ENCODE data around the gene RBP3. TPM values are rescaled to one million over a fixed set of nuclear protein-coding genes. Genes with fewer than 3 reads are reported as not detected.
A peak's percentile ranks its signal among the peaks of the same experiment; 100 is the strongest.

The RBP3 gene
- total and polyA plus RNA-seq, 8 donors: not detected

DNA sequence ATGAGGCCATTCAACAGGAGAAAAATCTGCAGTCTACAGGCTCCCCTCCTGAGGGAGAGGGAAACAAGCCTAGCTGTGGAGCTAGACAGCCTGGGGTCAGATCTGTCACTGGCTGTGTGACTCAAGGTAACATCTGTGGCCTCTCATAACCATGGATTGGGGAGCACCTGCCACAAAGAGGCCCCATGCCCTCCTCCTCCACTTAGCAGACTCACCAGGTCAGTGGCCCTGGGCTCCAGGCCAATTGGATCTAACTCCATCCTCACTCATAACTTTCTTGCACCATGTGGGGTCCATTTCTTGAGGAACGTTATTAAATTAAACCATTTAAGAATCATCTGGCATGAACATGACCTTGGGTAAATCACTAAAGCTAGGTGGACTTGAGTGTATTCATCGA is 46.3 kb upstream of the RBP3 start:
- WGBS, 2 donors: 16 to 25% methylated on average over 2 of the region's 2 CpGs
- H3K36me3 ChIP-seq: no peaks in the 10 kb centered on the region
- peak overlapping the region in 2 of 4 donors; percentile 16 to 42 for H3K27ac ChIP-seq
- TF ChIP-seq, protein P1, sequence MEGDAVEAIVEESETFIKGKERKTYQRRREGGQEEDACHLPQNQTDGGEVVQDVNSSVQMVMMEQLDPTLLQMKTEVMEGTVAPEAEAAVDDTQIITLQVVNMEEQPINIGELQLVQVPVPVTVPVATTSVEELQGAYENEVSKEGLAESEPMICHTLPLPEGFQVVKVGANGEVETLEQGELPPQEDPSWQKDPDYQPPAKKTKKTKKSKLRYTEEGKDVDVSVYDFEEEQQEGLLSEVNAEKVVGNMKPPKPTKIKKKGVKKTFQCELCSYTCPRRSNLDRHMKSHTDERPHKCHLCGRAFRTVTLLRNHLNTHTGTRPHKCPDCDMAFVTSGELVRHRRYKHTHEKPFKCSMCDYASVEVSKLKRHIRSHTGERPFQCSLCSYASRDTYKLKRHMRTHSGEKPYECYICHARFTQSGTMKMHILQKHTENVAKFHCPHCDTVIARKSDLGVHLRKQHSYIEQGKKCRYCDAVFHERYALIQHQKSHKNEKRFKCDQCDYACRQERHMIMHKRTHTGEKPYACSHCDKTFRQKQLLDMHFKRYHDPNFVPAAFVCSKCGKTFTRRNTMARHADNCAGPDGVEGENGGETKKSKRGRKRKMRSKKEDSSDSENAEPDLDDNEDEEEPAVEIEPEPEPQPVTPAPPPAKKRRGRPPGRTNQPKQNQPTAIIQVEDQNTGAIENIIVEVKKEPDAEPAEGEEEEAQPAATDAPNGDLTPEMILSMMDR (IDR thresholded peaks at IDR 0.05): no peak
- no peaks in the 10 kb centered on the region for H3K9me3 ChIP-seq
- DNase-seq (peak in 4 of 6 donors; percentile 51 to 67 (median 62)), ATAC-seq (peak; percentile 6 to 37 (median 22)), FAIRE-seq (no peak)
- H3K4me1 ChIP-seq: peaks cover 8 to 27% (median 25%) of the 10 kb centered on the region in 3 donors
- peak overlapping the region in 3 of 4 donors; percentile 61 to 64 (median 63) for H3K4me3 ChIP-seq
- intact Hi-C loops (cut with DNase I): no loop called here
- H3K27me3 ChIP-seq: no peaks in the 10 kb centered on the region

DNA sequence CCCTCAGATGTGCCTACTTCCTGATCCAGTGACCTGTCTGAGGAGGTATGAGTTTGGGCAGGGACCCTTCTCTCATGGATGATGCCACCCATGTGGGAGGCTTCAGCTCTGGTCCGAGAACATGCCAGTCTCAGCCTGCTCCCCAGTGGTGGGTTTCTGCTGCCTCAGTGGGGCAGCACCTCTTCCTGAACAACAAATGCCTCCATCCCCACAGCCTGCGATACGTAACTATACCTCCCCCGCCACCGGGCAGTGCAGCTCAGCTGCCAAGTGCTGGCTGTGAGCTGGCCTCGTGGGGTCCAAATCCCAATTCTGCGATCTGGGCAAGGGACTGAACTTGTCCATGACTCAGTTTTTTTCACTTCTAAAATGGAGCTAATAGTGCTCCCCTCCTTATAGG is 45.1 kb upstream of the RBP3 start:
- DNase-seq (no peak), ATAC-seq (no peak), FAIRE-seq (no peak)
- Histone ChIP-seq H3K4me3 (no peak overlapping the region), H3K36me3 (no peaks in the 10 kb centered on the region), H3K27me3 (no peaks in the 10 kb centered on the region), H3K27ac (no peak overlapping the region), H3K9me3 (no peaks in the 10 kb centered on the region), H3K4me1 (peaks cover 8 to 35% (median 32%) of the 10 kb centered on the region in 3 donors)
- intact Hi-C loops (cut with DNase I): no loop called here
- 73 to 74% methylated on average over 7 of the region's 7 CpGs for WGBS, 2 donors
- TF ChIP-seq, protein P1 (IDR thresholded peaks at IDR 0.05): no peak

DNA sequence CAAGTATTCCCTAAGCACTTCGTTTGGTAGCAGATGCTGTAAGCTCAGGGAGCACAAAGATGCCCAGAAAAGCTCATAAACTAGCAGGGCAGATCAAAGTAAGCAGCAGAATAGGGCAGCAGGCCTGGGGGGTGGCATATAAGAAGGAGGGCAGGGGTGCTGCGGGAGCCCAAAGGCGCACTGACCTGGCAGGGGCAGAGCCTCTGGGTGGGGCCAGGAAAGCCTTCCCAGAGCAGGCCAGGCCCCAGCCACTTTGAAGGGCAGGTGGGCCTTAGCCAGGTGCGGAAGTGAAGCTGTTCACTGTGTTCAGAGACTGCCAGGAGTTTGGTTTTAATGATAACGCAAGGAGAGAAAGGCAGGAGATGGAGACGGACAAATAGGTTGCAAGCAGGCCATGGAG is 44.3 kb upstream of the RBP3 start:
- FAIRE-seq (no peak), ATAC-seq (no peak), DNase-seq (peak in 1 of 6 donors; percentile 48)
- Histone ChIP-seq H3K4me3 (no peak overlapping the region), H3K27ac (no peak overlapping the region), H3K36me3 (no peaks in the 10 kb centered on the region), H3K9me3 (no peaks in the 10 kb centered on the region), H3K4me1 (peaks cover 8 to 35% (median 32%) of the 10 kb centered on the region in 3 donors), H3K27me3 (no peaks in the 10 kb centered on the region)
- TF ChIP-seq, protein P1 (IDR thresholded peaks at IDR 0.05): no peak
- WGBS, 2 donors: 43 to 47% methylated on average over 6 of the region's 6 CpGs
- intact Hi-C loops (cut with DNase I): no loop called here

DNA sequence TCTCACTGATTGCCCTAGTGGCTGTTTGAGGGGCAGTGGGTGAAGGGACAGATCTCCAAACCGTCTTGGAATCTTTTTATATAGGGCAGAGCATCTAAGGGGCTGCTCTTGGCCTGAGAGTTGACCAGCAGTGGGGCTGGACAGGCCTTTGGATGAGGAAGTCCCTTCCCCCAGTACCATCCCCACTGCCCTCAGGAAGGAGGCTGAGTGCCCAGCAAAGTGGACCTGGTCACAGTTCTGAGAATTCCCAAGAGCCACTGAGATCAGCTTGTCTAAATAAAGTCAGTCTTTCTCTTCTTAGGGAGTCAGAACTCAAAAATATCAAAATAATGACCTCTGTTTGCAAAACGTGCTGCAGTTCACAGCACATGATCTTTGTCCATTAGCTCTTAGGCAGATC is 42.6 kb upstream of the RBP3 start:
- no peaks in the 10 kb centered on the region for H3K27me3 ChIP-seq
- FAIRE-seq (no peak), DNase-seq (no peak), ATAC-seq (peak in 2 of 4 donors; percentile 21 to 22)
- TF ChIP-seq, protein P1 (IDR thresholded peaks at IDR 0.05): no peak
- H3K27ac ChIP-seq: peak overlapping the region in 3 of 4 donors; percentile 17 to 46 (median 43)
- no peaks in the 10 kb centered on the region for H3K9me3 ChIP-seq
- H3K36me3 ChIP-seq: no peaks in the 10 kb centered on the region
- WGBS, 2 donors: 19 to 30% methylated on average over 2 of the region's 2 CpGs
- H3K4me3 ChIP-seq: no peak overlapping the region
- H3K4me1 ChIP-seq: peaks cover 13 to 39% (median 38%) of the 10 kb centered on the region in 3 donors
- intact Hi-C loops (cut with DNase I): no loop called here

DNA sequence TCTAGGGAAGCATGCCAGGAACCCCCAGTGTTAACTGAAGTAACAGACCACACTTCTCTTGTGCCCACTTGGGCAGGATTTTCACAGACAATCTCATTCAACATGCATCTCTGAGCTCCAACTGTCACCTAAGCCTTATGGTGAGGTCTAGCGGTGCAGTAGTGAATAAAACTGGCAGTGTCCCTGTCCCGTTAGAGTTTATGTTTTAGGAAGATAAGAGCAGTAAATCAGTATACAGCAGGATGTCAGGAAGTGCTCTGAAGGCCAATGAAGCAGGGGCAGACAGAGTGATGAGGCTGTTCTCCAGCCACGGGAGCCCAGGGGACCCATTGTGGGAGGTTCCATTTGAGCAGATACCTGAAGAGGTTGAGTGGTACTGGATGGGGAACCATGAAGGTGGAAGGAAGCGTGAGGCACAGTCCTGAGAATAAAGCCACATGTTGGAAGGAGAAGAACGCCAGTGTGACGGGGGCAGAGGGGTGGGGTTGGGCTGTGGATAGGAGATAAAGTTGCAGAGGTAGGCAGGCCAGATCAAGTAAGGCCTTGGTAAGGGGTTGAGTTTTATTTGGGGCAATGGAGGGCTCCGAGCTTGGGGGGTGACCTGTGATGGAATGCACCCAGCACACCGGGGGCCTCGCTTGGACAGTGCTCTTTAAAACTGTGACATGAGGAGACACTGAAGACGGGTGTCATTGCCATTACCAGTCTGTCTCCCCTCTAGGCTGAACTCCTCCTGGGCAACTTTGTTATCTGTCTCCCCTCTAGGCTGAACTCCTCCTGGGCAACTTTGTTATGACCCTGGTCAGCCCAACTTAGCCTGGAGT is 41.6 kb upstream of the RBP3 start:
- DNase-seq (peak in 5 of 6 donors; percentile 55 to 77 (median 67)), ATAC-seq (peak; percentile 48 to 66 (median 56)), FAIRE-seq (no peak)
- H3K27me3 ChIP-seq: no peaks in the 10 kb centered on the region
- WGBS, 2 donors: 40 to 44% methylated on average over 10 of the region's 10 CpGs
- H3K4me3 ChIP-seq: no peak overlapping the region
- H3K36me3 ChIP-seq: no peaks in the 10 kb centered on the region
- H3K4me1 ChIP-seq: peaks cover 21 to 47% (median 47%) of the 10 kb centered on the region in 3 donors
- intact Hi-C loops (cut with DNase I): no loop called here
- no peaks in the 10 kb centered on the region for H3K9me3 ChIP-seq
- TF ChIP-seq, protein P1 (IDR thresholded peaks at IDR 0.05): no peak
- peak overlapping the region in 3 of 4 donors; percentile 18 to 43 (median 38) for H3K27ac ChIP-seq

All from pancreas (tissue), 10 donors.